Lung (tissue), 12 donors: ENCODE data around the gene KNDC1. TPM values are rescaled to one million over a fixed set of nuclear protein-coding genes. Genes with fewer than 3 reads are reported as not detected.
A peak's percentile ranks its signal among the peaks of the same experiment; 100 is the strongest.
"Not testable (repeated sequence)": the region's sequence is repeated elsewhere in the genome, so short reads cannot be mapped to it uniquely, and the experiment has no call there.

Experiments
- ATAC-seq: fragments of 200-7000 bp; cut with Tn5 transposase; one replicate; pipeline ENCODE4 v1.9.1; 2020; ENCODE audit warnings: moderate number of reproducible peaks; ENCODE audit not compliant: insufficient read depth, low FRiP score
- DNase-seq, 3 donors: peaks; one replicate each; pipeline ENCODE4 v3.0.0-alpha.2; 2013 to 2017
- H3K27ac ChIP-seq, 2 donors: one replicate each; pipeline ENCODE4 v1.5.1; 2013; ENCODE audit warnings: mild to moderate bottlenecking in 2 of 2, moderate library complexity in 2 of 2, control low read depth in 1 of 2, inconsistent platforms in 1 of 2, low read depth in 1 of 2, low read length in 1 of 2
- H3K27me3 ChIP-seq, 3 donors: one replicate each; pipeline ENCODE4 v1.5.1; 2013; ENCODE audit warnings: low read length in 2 of 3; ENCODE audit not compliant: control insufficient read depth in 3 of 3, insufficient read depth in 3 of 3
- H3K36me3 ChIP-seq, 4 donors: one replicate each; pipeline ENCODE4 v1.5.1; 2013; ENCODE audit warnings: low read length in 4 of 4, mild to moderate bottlenecking in 1 of 4, moderate library complexity in 1 of 4; ENCODE audit not compliant: control insufficient read depth in 4 of 4, insufficient read depth in 4 of 4
- H3K4me1 ChIP-seq, 5 donors: one replicate each; pipeline ENCODE4 v1.5.1; 2013; ENCODE audit warnings: low read length in 5 of 5, mild to moderate bottlenecking in 2 of 5, moderate library complexity in 1 of 5; ENCODE audit not compliant: control insufficient read depth in 5 of 5, insufficient read depth in 5 of 5
- H3K4me3 ChIP-seq: one replicate; pipeline ENCODE4 v1.5.1; 2013; ENCODE audit warnings: mild to moderate bottlenecking, control low read depth, moderate library complexity
- H3K9ac ChIP-seq, 2 donors: one replicate each; pipeline ENCODE4 v1.5.1; 2013; ENCODE audit warnings: low read length in 2 of 2, control low read depth in 1 of 2; ENCODE audit not compliant: insufficient read depth in 1 of 2
- H3K9me3 ChIP-seq, 4 donors: one replicate each; pipeline ENCODE4 v1.5.1; 2013; ENCODE audit warnings: low read length in 3 of 4, mild to moderate bottlenecking in 1 of 4, moderate library complexity in 1 of 4; ENCODE audit not compliant: control insufficient read depth in 4 of 4, insufficient read depth in 3 of 4
- WGBS, 2 donors: extraction: QIAGEN DNeasy Blood & Tissue Kit; methylation state at CpG; one replicate each; pipeline ENCODE4 v1.1.7; 2013; 5-methylcytosine and 5-hydroxymethylcytosine counted together
- polyA plus RNA-seq, 2 donors: library from polyadenylated mRNA; stranded (reverse); fragments of 200-250 nt; gene quantifications; one replicate each; pipeline ENCODE4 v1.2.1, GENCODE V29; 2013
- total RNA-seq, 2 donors: library from RNA; depleted of rRNA in 1 of 2; stranded (reverse); fragments of >200 nt in 1 of 2; gene quantifications; one replicate each; pipeline ENCODE4 v1.2.1, GENCODE V29; 2014 to 2021
- TF ChIP-seq, protein P1 (sequence below): IDR thresholded peaks from 2 replicates; pipeline ENCODE4 v1.5.1; 2012; ENCODE audit warnings: mild to moderate bottlenecking; ENCODE audit errors: control extremely low read depth, extremely low read depth
- donor health status: control.
- donor health status: control.
- donor health status: Bipolar disorder and iron deficiency.
- donor health status: healthy.
- donor health status: DM: yes; HTN: yes; CAD: no.

Gene KNDC1
- total and polyA plus RNA-seq, 4 donors: 3.2 to 21.0 (median 6.7) TPM

DNA sequence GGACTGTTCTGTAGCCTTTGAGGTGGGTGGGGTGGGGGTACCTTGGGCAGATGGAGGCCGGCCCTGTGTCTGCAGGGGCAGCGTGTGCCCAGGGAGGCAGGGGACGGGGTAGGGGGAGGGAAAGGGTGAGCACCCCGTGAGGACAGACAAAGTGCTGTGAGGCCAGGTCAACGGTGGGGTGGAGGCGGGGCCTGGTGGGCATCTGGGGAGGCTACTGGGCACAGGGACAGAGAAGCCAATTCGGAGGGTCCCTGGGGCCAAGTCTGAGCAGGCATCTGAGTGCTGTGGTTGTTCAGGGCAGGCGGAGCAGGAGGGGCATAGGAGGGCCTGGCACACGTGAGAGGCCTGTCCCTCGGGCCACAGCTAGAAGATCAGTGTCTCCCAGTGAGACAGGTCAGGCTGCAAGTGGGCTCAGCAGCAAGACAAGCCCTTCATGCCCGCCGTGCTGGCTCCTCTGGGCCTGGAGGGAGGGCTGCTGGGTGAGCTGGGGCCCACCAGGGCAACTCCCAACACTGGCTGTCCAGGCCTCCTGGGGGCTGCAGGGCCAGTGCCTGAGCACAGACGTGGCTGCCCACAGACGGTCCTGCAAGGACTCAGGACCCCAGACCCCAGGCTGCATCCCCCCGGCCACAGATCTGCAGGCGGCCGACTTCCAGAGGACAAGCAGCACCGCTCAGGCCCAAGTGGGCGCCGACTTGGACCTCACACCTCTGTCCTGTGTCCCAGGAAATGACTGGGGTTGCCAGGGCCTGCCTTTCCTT, 26.4 kb upstream of the KNDC1 start:
- H3K9me3 ChIP-seq: peaks cover 0 to 2% (median 0%) of the 10 kb centered on the region in 4 donors
- DNase-seq: no peak
- H3K4me3 ChIP-seq: no peak overlapping the region
- TF ChIP-seq, protein P1, sequence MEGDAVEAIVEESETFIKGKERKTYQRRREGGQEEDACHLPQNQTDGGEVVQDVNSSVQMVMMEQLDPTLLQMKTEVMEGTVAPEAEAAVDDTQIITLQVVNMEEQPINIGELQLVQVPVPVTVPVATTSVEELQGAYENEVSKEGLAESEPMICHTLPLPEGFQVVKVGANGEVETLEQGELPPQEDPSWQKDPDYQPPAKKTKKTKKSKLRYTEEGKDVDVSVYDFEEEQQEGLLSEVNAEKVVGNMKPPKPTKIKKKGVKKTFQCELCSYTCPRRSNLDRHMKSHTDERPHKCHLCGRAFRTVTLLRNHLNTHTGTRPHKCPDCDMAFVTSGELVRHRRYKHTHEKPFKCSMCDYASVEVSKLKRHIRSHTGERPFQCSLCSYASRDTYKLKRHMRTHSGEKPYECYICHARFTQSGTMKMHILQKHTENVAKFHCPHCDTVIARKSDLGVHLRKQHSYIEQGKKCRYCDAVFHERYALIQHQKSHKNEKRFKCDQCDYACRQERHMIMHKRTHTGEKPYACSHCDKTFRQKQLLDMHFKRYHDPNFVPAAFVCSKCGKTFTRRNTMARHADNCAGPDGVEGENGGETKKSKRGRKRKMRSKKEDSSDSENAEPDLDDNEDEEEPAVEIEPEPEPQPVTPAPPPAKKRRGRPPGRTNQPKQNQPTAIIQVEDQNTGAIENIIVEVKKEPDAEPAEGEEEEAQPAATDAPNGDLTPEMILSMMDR: no peak
- no peak overlapping the region for H3K27ac ChIP-seq
- H3K4me1 ChIP-seq: no peaks in the 10 kb centered on the region
- peaks cover 0 to 6% (median 0%) of the 10 kb centered on the region in 3 donors for H3K27me3 ChIP-seq
- no peak overlapping the region for H3K9ac ChIP-seq
- H3K36me3 ChIP-seq: no peaks in the 10 kb centered on the region
- 77 to 86% methylated on average over 20 of the region's 20 CpGs for WGBS, 2 donors
- ATAC-seq: no peak

DNA sequence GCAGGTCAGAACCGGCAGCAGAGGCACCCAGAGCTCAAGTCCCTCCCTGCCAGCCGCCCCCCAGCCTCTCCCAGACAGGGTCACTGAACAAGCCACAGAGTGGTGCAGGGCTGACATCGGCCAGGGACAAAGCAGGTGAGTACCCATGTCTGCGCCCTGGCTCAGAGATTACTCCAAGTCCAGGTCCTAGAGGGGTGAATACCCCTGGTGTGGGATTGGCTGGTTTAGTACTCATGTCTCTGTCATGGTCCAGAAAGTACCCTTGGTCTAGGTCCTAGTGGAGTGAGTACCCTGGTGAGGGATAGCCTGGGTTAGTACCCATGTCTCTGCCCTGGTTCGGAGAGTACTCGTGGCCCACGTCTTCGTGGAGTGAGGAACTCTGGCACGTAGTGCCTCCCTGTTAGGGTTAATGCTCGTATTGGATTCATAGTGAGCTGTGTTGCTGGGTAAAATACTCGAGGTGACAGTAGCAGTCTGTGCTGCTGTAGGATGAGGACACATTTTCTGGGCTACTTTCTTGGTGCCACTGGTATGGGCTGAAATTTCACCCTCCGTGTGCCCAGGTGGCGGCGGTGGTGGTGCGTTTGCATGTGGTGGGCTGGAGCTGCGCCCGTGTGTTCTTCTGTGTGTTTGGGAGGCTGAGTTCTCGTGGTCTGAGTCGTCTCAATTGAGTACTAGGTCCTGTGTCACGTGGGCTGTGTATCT, 25.5 kb upstream of the KNDC1 start:
- WGBS, 2 donors: 72 to 78% methylated on average over 20 of the region's 20 CpGs
- ATAC-seq: no peak
- Histone ChIP-seq H3K36me3 (no peaks in the 10 kb centered on the region), H3K27me3 (peaks cover 0 to 6% (median 0%) of the 10 kb centered on the region in 3 donors), H3K9me3 (peaks cover 0 to 2% (median 0%) of the 10 kb centered on the region in 4 donors), H3K9ac (no peak overlapping the region), H3K4me1 (no peaks in the 10 kb centered on the region), H3K27ac (no peak overlapping the region), H3K4me3 (no peak overlapping the region)
- TF ChIP-seq, protein P1: no peak
- peak in 1 of 3 donors; percentile 34 for DNase-seq

DNA sequence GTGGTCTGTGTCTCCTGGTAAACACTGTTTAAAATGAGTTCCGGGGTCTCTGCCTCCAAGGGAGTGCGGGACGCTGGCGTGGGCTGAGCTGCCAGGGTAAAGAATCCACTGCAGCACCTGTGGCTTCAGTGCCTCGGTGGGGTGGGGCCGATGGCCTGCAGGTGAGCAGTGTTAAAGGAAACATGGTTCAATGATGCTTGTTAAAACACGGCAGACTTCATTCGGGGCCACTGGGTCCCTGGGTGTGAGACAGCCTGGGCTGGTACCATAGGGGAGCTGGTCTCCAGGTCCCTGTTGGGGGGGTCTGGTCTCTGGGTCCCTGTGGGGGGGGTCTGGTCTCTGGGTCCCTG, 24.9 kb upstream of the KNDC1 start:
- Histone ChIP-seq H3K4me1 (no peaks in the 10 kb centered on the region), H3K36me3 (no peaks in the 10 kb centered on the region), H3K27me3 (peaks cover 0 to 6% (median 0%) of the 10 kb centered on the region in 3 donors), H3K27ac (no peak overlapping the region), H3K9me3 (peaks cover 0 to 2% (median 0%) of the 10 kb centered on the region in 4 donors), H3K9ac (no peak overlapping the region), H3K4me3 (no peak overlapping the region)
- TF ChIP-seq, protein P1: no peak
- ATAC-seq (no peak), DNase-seq (no peak)
- 67 to 72% methylated on average over 8 of the region's 8 CpGs for WGBS, 2 donors

DNA sequence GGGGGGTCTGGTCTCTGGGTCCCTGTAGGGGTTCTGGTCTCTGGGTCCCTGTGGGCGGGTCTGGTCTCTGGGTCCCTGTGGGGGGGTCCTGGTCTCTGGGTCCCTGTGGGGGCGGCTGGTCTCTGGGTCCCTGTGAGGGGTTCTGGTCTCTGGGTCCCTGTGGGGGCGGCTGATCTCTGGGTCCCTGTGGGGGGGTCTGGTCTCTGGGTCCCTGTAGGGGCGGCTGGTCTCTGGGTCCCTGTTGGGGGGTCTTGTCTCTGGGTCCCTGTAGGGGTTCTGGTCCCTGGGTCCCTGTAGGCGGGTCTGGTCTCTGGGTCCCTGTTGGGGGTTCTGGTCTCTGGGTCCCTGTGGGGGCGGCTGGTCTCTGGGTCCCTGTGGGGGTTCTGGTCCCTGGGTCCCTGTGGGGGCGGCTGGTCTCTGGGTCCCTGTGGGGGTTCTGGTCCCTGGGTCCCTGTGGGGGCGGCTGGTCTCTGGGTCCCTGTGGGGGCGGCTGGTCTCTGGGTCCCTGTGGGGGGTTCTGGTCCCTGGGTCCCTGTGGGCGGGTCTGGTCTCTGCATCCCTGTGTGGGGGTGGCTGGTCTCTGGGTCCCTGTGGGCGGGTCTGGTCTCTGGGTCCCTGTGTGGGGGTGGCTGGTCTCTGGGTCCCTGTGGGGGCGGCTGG, 22.4 kb upstream of the KNDC1 start:
- H3K27me3 ChIP-seq, H3K4me3 ChIP-seq, H3K9ac ChIP-seq, H3K36me3 ChIP-seq, H3K9me3 ChIP-seq, DNase-seq, H3K4me1 ChIP-seq, H3K27ac ChIP-seq, ATAC-seq: not testable (repeated sequence)
- 88 to 93% methylated on average over 3 to 12 of the region's 12 CpGs for WGBS, 2 donors
